ENCODE results near the gene CCDC102B.

- no peak for TF ChIP-seq CTCF (IDR thresholded peaks at IDR 0.05)
- TF ChIP-seq POLR2A (IDR thresholded peaks at IDR 0.05): no peak
These were observed 144.3 kb downstream of the CCDC102B start for GRCh38 chr18:68942230-68942629.
